HepG2 (cell line): ENCODE measurements around the gene EIF3L. TPM values are rescaled to one million over a fixed set of nuclear protein-coding genes. Genes with fewer than 3 reads are reported as not detected.

Experiments
- ATAC-seq: fragments of 200-7000 bp; cut with Tn5 transposase; 3 replicates; pipeline ENCODE4 v1.9.1; 2020; ENCODE audit warnings: mild to moderate bottlenecking, moderate library complexity
- BruUV-seq: library from RNA; stranded (reverse); fragments of 400-500 nt; replicated peaks from 2 replicates; lab custom pipeline; 2021; lab: Mats Ljungman, UMichigan
- CTCF ChIA-PET: fragments of 300-600 bp; formaldehyde crosslinking; extraction: SDS; loops from one replicate; lab custom pipeline; 2021; ENCODE audit warnings: low total read pairs, inconsistent platforms, low intra/inter-chr PET ratio; lab: Yijun Ruan, JAX
- POLR2A ChIA-PET: fragments of 350-600 bp; sonication (Branson Sonifier 250); formaldehyde crosslinking; loops from one replicate; lab custom pipeline; 2020; ENCODE audit warnings: antibody characterized with exemption, inconsistent platforms; lab: Yijun Ruan, JAX
- DNase-seq: peaks from one replicate; pipeline ENCODE4 v3.0.0-alpha.2; 2015; ENCODE audit warnings: low spot score
- FAIRE-seq: peaks from 3 replicates; lab custom pipeline; 2011; peaks lifted over from hg19 to GRCh38; lab: Jason Lieb, UNC
- H2AFZ ChIP-seq: one replicate; pipeline ENCODE4 v1.6.1; 2011; ENCODE audit warnings: low read length, inconsistent platforms
- H3K27ac ChIP-seq: fragments of 300-600 bp; 3 replicates; pipeline ENCODE4 v1.8.0; 2011; ENCODE audit warnings: mixed run types, mild to moderate bottlenecking, mixed read lengths, low read length, inconsistent platforms; ENCODE audit not compliant: insufficient read depth; ENCODE audit errors: extremely low read length
- H3K27me3 ChIP-seq, 2 experiments: fragments of 200-600 bp in 1 of 2; 2 replicates in 1 of 2; 3 replicates in 1 of 2; pipeline versions ENCODE4 v1.6.0 to v1.8.0; 2011; ENCODE audit warnings: low read length in 2 of 2, mild to moderate bottlenecking in 2 of 2, moderate library complexity in 2 of 2, inconsistent platforms in 1 of 2; ENCODE audit not compliant: insufficient read depth in 2 of 2, control insufficient read depth in 1 of 2
- H3K36me3 ChIP-seq, 2 experiments: fragments of 200-600 bp in 1 of 2; replicated peaks in 1 of 2; 2 replicates in 1 of 2; 3 replicates in 1 of 2; pipeline versions ENCODE4 v1.5.1 to v1.8.0; 2011; ENCODE audit warnings: low read length in 2 of 2, inconsistent platforms in 1 of 2; ENCODE audit not compliant: insufficient read depth in 2 of 2, control insufficient read depth in 1 of 2
- H3K4me1 ChIP-seq: 2 replicates; pipeline ENCODE4 v1.5.1; 2012; ENCODE audit warnings: low read length, inconsistent platforms; ENCODE audit not compliant: insufficient read depth
- H3K4me2 ChIP-seq: 2 replicates; pipeline ENCODE4 v1.6.0; 2011; ENCODE audit warnings: low read depth, low read length, inconsistent platforms
- H3K4me3 ChIP-seq, 3 experiments: fragments of 200-600 bp in 1 of 3; sonication (generic), shearing (Covaris generic) in 1 of 3; replicated peaks in 1 of 3; 2 replicates each; pipeline ENCODE4 v1.5.1; 2011 to 2016; ENCODE audit warnings: low read length in 3 of 3, inconsistent platforms in 2 of 3, low read depth in 2 of 3, mild to moderate bottlenecking in 2 of 3, control low read depth in 1 of 3, mixed read lengths in 1 of 3; ENCODE audit not compliant: insufficient read depth in 1 of 3
- H3K79me2 ChIP-seq: one replicate; pipeline ENCODE4 v1.6.1; 2011; ENCODE audit warnings: low read length, inconsistent platforms; ENCODE audit not compliant: insufficient read depth
- H3K9ac ChIP-seq: 2 replicates; pipeline ENCODE4 v1.6.0; 2011; ENCODE audit warnings: mild to moderate bottlenecking, low read depth, low read length, inconsistent platforms; ENCODE audit not compliant: insufficient read depth
- H3K9me3 ChIP-seq: 2 replicates; pipeline ENCODE4 v1.5.1; 2012; ENCODE audit warnings: mild to moderate bottlenecking, low read length
- H4K20me1 ChIP-seq: 2 replicates; pipeline ENCODE4 v1.6.0; 2011; ENCODE audit warnings: inconsistent platforms, mild to moderate bottlenecking, low read length, moderate library complexity; ENCODE audit not compliant: insufficient read depth
- AGO1 ChIP-seq: fragments of 200-400 bp; formaldehyde crosslinking; IDR thresholded peaks from 2 replicates; pipeline ENCODE4 v1.6.1; 2017; ENCODE audit warnings: mild to moderate bottlenecking, low read depth, low read length, moderate library complexity; ENCODE audit not compliant: poor library complexity, severe bottlenecking
- AGO2 ChIP-seq: fragments of 200-400 bp; formaldehyde crosslinking; optimal IDR thresholded peaks from 2 replicates; pipeline ENCODE3; 2017; ENCODE audit warnings: mild to moderate bottlenecking, low read depth, low read length, moderate library complexity
- ASH2L ChIP-seq: fragments of 300-600, 200-600 bp; sonication (generic); IDR thresholded peaks from 2 replicates; pipeline ENCODE4 v1.7.0; 2017; ENCODE audit warnings: low read depth, mild to moderate bottlenecking, moderate library complexity, mixed read lengths, low read length; ENCODE audit not compliant: insufficient read length
- EEA1 ChIP-seq: sonication (generic); formaldehyde crosslinking; IDR thresholded peaks from 2 replicates; pipeline ENCODE4 v1.5.1; 2020; ENCODE audit warnings: mild to moderate bottlenecking, missing genetic modification reagents, borderline replicate concordance
- HOXA3 ChIP-seq: sonication (generic); formaldehyde crosslinking; IDR thresholded peaks from 2 replicates; pipeline ENCODE4 v1.5.0; 2020; ENCODE audit warnings: missing genetic modification reagents
- MTERF4 ChIP-seq: sonication (generic); formaldehyde crosslinking; IDR thresholded peaks from 2 replicates; pipeline ENCODE4 v1.8.0; 2023; ENCODE audit warnings: mild to moderate bottlenecking, missing genetic modification reagents
- NR1H2 ChIP-seq: sonication (generic); formaldehyde crosslinking; IDR thresholded peaks from 2 replicates; pipeline ENCODE4 v1.8.1; 2022; ENCODE audit warnings: low read depth, missing genetic modification reagents, borderline replicate concordance
- RBFOX2 ChIP-seq: fragments of 200-400 bp; formaldehyde crosslinking; IDR thresholded peaks from 2 replicates; pipeline ENCODE4 v1.6.1; 2017; ENCODE audit warnings: low read depth, mild to moderate bottlenecking, low read length
- ZBTB38 ChIP-seq: sonication (generic); formaldehyde crosslinking; IDR thresholded peaks from 2 replicates; pipeline ENCODE4 v1.5.1; 2020; ENCODE audit warnings: mild to moderate bottlenecking, missing genetic modification reagents
- ZNF326 ChIP-seq: sonication (generic); formaldehyde crosslinking; IDR thresholded peaks from 2 replicates; pipeline ENCODE4 v1.4.0; 2020; ENCODE audit warnings: missing genetic modification reagents, borderline replicate concordance
- ZNF552 ChIP-seq: sonication (generic); formaldehyde crosslinking; IDR thresholded peaks from 2 replicates; pipeline ENCODE4 v1.9.0; 2022; ENCODE audit warnings: missing genetic modification reagents, mild to moderate bottlenecking, borderline replicate concordance
- ZNF646 ChIP-seq: sonication (generic); formaldehyde crosslinking; IDR thresholded peaks from 2 replicates; pipeline ENCODE4 v1.9.0; 2021; ENCODE audit warnings: mild to moderate bottlenecking, missing genetic modification reagents
- ZNF724P ChIP-seq: sonication (generic); formaldehyde crosslinking; IDR thresholded peaks from 2 replicates; pipeline ENCODE4 v1.8.0; 2022; ENCODE audit warnings: missing genetic modification reagents, borderline replicate concordance
- WGBS: methylation state at CpG from one replicate; pipeline ENCODE4 v1.1.6; 2017; ENCODE audit warnings: low lambda C conversion rate; 5-methylcytosine and 5-hydroxymethylcytosine counted together
- in situ Hi-C: cut with HindIII; loops from 2 replicates; pipeline ENCODE4 v1.10.0; 2017; ENCODE audit warnings: low pct_unique_long_range_greater_than_20kb; ENCODE audit not compliant: extremely low pct_ligation_motif_present
- intact Hi-C: fragments of 100-400 bp; cut with micrococcal nuclease; formaldehyde crosslinking; loops from one replicate; pipeline ENCODE4 v1.10.0; 2022; ENCODE audit not compliant: unreplicated experiment
- polyA plus RNA-seq, 8 experiments: library from polyadenylated mRNA; depleted of rRNA in 3 of 8; stranded (reverse) in 7 of 8; unstranded in 1 of 8; fragments of >200 nt; fragmentation: Illumina TruSeq in 4 of 8; extraction: Trizol in 4 of 8; gene quantifications; 2 replicates each; pipeline versions ENCODE4 v1.2.1 to v1.2.3, GENCODE V29; 2011 to 2016; ENCODE audit warnings: low read depth in 4 of 8, missing spikeins in 1 of 8, mixed read lengths in 1 of 8; ENCODE audit not compliant: insufficient read depth in 1 of 8
- total RNA-seq, 5 experiments: library from RNA; depleted of rRNA; stranded (reverse); fragments of >200 nt; fragmentation: Illumina TruSeq; extraction: Trizol; gene quantifications; 2 replicates each; pipeline ENCODE4 v1.2.3, GENCODE V29; 2016; ENCODE audit warnings: low read depth in 1 of 5

EIF3L gene
- total and polyA plus RNA-seq, 2 of the 13 experiments (the other 11 are each of a cell fraction or from before 2014, with no cell fraction given) = 514 to 793 TPM

GRCh38 chr22:37818409-37819104 lies 30.7 kb upstream of the EIF3L start:
- DNase-seq (no peak), FAIRE-seq (no peak), ATAC-seq (peak; percentile 2)
- Histone ChIP-seq H3K27ac (peak overlapping the region; percentile 72), H4K20me1 (no peaks in the 10 kb centered on the region), H3K9me3 (no peaks in the 10 kb centered on the region), H3K4me1 (peaks cover 57% of the 10 kb centered on the region), H3K9ac (no peak overlapping the region), H3K4me3 (peak overlapping the region in 2 of 3 experiments; percentile 35 to 63; a peak in 3 of 6 replicates), H3K79me2 (no peaks in the 10 kb centered on the region), H3K27me3 (no peaks in the 10 kb centered on the region), H3K36me3 (peaks cover 5 to 18% of the 10 kb centered on the region in 2 experiments; a peak in 4 of 5 replicates), H3K4me2 (peak overlapping the region; percentile 68), H2AFZ (no peak overlapping the region)
- ChIA-PET CTCF (interaction anchor here (1.3 to 2.6 kb wide), 4 partner anchors 44 to 147 kb away, joined by 4 to 28 read pairs (median 14); no protein-coding TSS in a partner anchor), POLR2A (interaction anchor here (0.8 to 5.5 kb wide), 19 partner anchors 8 to 210 kb away, joined by 3 to 67 read pairs (median 5); partner anchors contain the start of genes ANKRD54, C22orf23, GCAT and MICALL1)
- in situ Hi-C loops = loop anchor here (5.0 to 10.0 kb wide), 2 partner anchors 44 to 116 kb away; no protein-coding TSS in a partner anchor
- TF ChIP-seq HOXA3 (CRISPR knock-in tag) (peak; percentile 49), NR1H2 (no peak), AGO2 (peak; percentile 95), ZNF646 (CRISPR knock-in tag) (0 out of 2 replicates have a peak, but pooled peaks have one; percentile 3), ZNF552 (CRISPR knock-in tag) (no peak), EEA1 (0 out of 2 replicates have a peak, but pooled peaks have one; percentile 13), ZNF326 (CRISPR knock-in tag) (peak; percentile 20; the same call in 1 of the 2 replicates), MTERF4 (CRISPR knock-in tag) (no peak), ZNF724P (CRISPR knock-in tag) (no peak), AGO1 (peak; percentile 68), ZBTB38 (CRISPR knock-in tag) (peak; percentile 85), RBFOX2 (peak; percentile 54), ASH2L (no peak)
- 95% methylated on average over 34 of the region's 68 CpGs for WGBS
- BruUV-seq = no TSS peak
- intact Hi-C loops = no loop called here
